Kidney (tissue), 14 donors: ENCODE data around the gene MAPK6. TPM values are rescaled to one million over a fixed set of nuclear protein-coding genes. Genes with fewer than 3 reads are reported as not detected.

ENCODE experiments used
- DNase-seq, 5 donors: peaks; one replicate each; pipeline ENCODE4 v3.0.0-alpha.2; 2013 to 2020
- FAIRE-seq: peaks from 2 replicates; lab custom pipeline; 2012; peaks lifted over from hg19 to GRCh38; lab: Jason Lieb, UNC
- H3K27ac ChIP-seq, 2 donors: one replicate each; pipeline ENCODE4 v1.7.0; 2013; ENCODE audit warnings: low read depth in 2 of 2, low read length in 2 of 2, inconsistent platforms in 1 of 2
- H3K27me3 ChIP-seq: one replicate; pipeline ENCODE4 v1.7.1; 2013; ENCODE audit warnings: low read length, inconsistent platforms; ENCODE audit not compliant: control insufficient read depth, insufficient read depth
- H3K36me3 ChIP-seq, 3 donors: one replicate each; pipeline versions ENCODE4 v1.7.0 to v1.7.1; 2013; ENCODE audit warnings: low read length in 3 of 3, control low read depth in 1 of 3, inconsistent platforms in 1 of 3; ENCODE audit not compliant: insufficient read depth in 3 of 3, control insufficient read depth in 2 of 3
- H3K4me1 ChIP-seq, 3 donors: one replicate each; pipeline versions ENCODE4 v1.7.0 to v1.7.1; 2013; ENCODE audit warnings: low read length in 3 of 3, inconsistent platforms in 1 of 3, low read depth in 1 of 3; ENCODE audit not compliant: control insufficient read depth in 2 of 3, insufficient read depth in 2 of 3
- H3K4me3 ChIP-seq, 3 donors: one replicate each; pipeline versions ENCODE4 v1.7.0 to v1.8.1; 2013; ENCODE audit warnings: low read length in 3 of 3, control low read depth in 1 of 3, inconsistent platforms in 1 of 3
- H3K9ac ChIP-seq, 3 donors: one replicate each; pipeline versions ENCODE4 v1.7.0 to v1.7.1; 2013; ENCODE audit warnings: low read length in 3 of 3, control low read depth in 1 of 3, inconsistent platforms in 1 of 3
- H3K9me3 ChIP-seq, 3 donors: one replicate each; pipeline versions ENCODE4 v1.7.0 to v1.7.1; 2013; ENCODE audit warnings: low read length in 3 of 3, control low read depth in 1 of 3, inconsistent platforms in 1 of 3; ENCODE audit not compliant: control insufficient read depth in 2 of 3, insufficient read depth in 1 of 3
- intact Hi-C: fragments of 100-400 bp; cut with DNase I; formaldehyde crosslinking; loops from one replicate; pipeline ENCODE4 v1.11.1; 2022
- polyA plus RNA-seq: library from polyadenylated mRNA; stranded (reverse); fragments of 350-450 nt; fragmentation: Illumina TruSeq; extraction: RNeasy Lipid Tissue Mini Kit (QIAGEN cat#74804); gene quantifications from one replicate; pipeline ENCODE4 v1.2.3, GENCODE V29; 2014; ENCODE audit warnings: low read depth, low replicate concordance; ENCODE audit not compliant: insufficient read depth
- total RNA-seq: library from RNA; stranded (reverse); fragmentation: NEBNext Ultra II Directional; extraction: Animal tissue kit (Norgen Biotek cat#: 25700); gene quantifications from one replicate; pipeline ENCODE4 v1.2.1, GENCODE V29; 2021
- TF ChIP-seq, protein P1 (sequence below): IDR thresholded peaks from 3 replicates; pipeline ENCODE4 v1.5.1; 2012; ENCODE audit warnings: mild to moderate bottlenecking, moderate library complexity, borderline replicate concordance; ENCODE audit not compliant: insufficient read depth; ENCODE audit errors: extremely low read depth
- donor health status: control.
- donor health status: control.
- donor health status: control.
- donor health status: control.
- donor health status: control.
- donor health status: DM: yes; HTN: yes; CAD: no.
- donor health status: Normal renal cell carcinoma (clear cell type).

Gene MAPK6
- total and polyA plus RNA-seq, 2 donors from 2014 or later, result 6.5 to 22.9 TPM

DNA sequence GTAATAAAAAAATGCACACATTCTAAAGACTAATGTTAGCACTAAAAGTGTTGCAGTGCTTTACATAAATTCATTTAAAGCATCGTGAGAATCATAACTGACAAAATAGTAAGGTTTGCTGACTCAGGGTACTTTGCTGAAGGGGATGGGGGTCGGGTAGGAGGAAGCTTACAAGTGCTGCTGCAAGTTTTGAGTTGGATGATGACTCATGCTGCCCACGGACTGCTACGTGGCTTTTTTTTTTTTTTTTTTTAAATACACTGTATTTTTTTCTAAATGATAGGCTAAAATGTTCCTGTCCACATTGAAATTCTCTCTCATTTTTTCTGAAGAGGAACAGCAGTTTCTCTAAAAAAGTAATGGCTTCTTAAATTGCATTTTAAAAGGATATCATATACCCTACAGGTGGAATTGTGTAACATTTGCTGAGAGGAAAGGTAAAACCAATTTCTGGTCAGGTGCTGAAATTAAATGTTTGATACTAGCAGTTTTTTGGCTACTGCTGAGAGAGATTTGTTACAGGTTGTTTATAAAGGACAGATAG is 2.2 kb downstream of the MAPK6 start:
- DNase-seq (peak in 2 of 5 donors; percentile 49 to 61), FAIRE-seq (no peak)
- peaks cover 0 to 10% (median 4%) of the 10 kb centered on the region in 3 donors for H3K4me1 ChIP-seq
- peak overlapping the region; percentile 65 to 86 for H3K27ac ChIP-seq
- H3K4me3 ChIP-seq, result peak overlapping the region in 2 of 3 donors; percentile 82 to 94
- no peaks in the 10 kb centered on the region for H3K27me3 ChIP-seq
- TF ChIP-seq, protein P1, sequence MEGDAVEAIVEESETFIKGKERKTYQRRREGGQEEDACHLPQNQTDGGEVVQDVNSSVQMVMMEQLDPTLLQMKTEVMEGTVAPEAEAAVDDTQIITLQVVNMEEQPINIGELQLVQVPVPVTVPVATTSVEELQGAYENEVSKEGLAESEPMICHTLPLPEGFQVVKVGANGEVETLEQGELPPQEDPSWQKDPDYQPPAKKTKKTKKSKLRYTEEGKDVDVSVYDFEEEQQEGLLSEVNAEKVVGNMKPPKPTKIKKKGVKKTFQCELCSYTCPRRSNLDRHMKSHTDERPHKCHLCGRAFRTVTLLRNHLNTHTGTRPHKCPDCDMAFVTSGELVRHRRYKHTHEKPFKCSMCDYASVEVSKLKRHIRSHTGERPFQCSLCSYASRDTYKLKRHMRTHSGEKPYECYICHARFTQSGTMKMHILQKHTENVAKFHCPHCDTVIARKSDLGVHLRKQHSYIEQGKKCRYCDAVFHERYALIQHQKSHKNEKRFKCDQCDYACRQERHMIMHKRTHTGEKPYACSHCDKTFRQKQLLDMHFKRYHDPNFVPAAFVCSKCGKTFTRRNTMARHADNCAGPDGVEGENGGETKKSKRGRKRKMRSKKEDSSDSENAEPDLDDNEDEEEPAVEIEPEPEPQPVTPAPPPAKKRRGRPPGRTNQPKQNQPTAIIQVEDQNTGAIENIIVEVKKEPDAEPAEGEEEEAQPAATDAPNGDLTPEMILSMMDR, result no peak
- no peaks in the 10 kb centered on the region for H3K36me3 ChIP-seq
- intact Hi-C loops, result no loop called here
- H3K9me3 ChIP-seq, result no peaks in the 10 kb centered on the region
- H3K9ac ChIP-seq, result peak overlapping the region in 2 of 3 donors; percentile 32 to 93

GRCh38 chr15:52021892-52022540 is 3.0 kb downstream of the MAPK6 start:
- Histone ChIP-seq H3K4me1 (peaks cover 0 to 10% (median 4%) of the 10 kb centered on the region in 3 donors), H3K9me3 (no peaks in the 10 kb centered on the region), H3K27me3 (no peaks in the 10 kb centered on the region), H3K27ac (peak overlapping the region in 1 of 2 donors; percentile 47), H3K36me3 (no peaks in the 10 kb centered on the region), H3K9ac (peak overlapping the region in 1 of 3 donors; percentile 32), H3K4me3 (peak overlapping the region in 2 of 3 donors; percentile 42 to 45)
- FAIRE-seq (no peak), DNase-seq (peak in 1 of 5 donors; percentile 36)
- intact Hi-C loops, result no loop called here
- TF ChIP-seq, protein P1, result no peak

DNA sequence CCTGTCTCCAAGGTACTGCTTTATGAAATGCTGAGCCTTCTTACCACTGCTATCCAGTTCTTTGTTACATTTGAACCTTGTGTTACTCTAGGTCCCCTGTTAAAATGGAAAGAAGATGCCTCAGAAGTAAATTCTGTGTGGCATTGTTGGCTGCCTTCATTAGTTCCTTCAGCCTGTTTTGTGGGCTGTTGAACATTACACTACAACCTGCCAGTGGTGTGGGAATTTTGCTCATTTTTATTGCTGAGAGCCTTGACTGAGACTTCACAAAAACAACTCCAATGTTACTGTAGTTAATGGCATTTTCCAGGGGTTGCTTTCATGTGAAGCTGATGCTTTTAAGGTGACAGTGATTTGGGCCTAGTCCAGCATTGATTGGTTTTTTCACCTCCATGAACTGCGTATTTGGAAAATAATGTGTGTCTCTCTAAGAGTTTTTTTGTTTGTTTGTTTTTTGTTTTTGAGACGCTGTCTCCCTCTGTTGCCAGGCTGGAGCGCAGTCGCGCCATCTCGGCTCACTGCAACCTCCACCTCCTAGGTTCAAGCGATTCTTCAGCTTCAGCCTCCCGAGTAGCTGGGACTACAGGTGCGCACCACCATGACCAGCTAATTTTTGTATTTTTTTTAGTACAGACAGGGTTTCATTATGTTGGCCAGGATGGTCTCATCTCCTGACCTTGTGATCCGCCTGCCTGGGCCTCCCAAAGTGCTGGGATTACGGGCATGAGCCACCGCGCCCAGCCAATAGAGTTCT is 4.3 kb downstream of the MAPK6 start:
- intact Hi-C loops, result no loop called here
- no peak overlapping the region for H3K9ac ChIP-seq
- TF ChIP-seq, protein P1, result no peak
- no peaks in the 10 kb centered on the region for H3K36me3 ChIP-seq
- H3K9me3 ChIP-seq, result no peaks in the 10 kb centered on the region
- H3K4me1 ChIP-seq, result peaks cover 0 to 10% (median 4%) of the 10 kb centered on the region in 3 donors
- no peaks in the 10 kb centered on the region for H3K27me3 ChIP-seq
- FAIRE-seq (no peak), DNase-seq (no peak)
- peak overlapping the region in 1 of 2 donors; percentile 48 for H3K27ac ChIP-seq
- H3K4me3 ChIP-seq, result no peak overlapping the region
